GM12878 (cell line): Measurements from ENCODE around the gene LRRC41. TPM values are rescaled to one million over a fixed set of nuclear protein-coding genes. Genes with fewer than 3 reads are reported as not detected.
A peak's percentile ranks its signal among the peaks of the same experiment; 100 is the strongest.

Experiments
- ATAC-seq: fragments of 200-7000 bp; cut with Tn5 transposase; 3 replicates; pipeline ENCODE4 v1.9.1; 2020; ENCODE audit warnings: mild to moderate bottlenecking, moderate library complexity
- BruUV-seq: library from RNA; stranded (reverse); fragments of 400-500 nt; replicated peaks from 2 replicates; lab custom pipeline; 2021; lab: Mats Ljungman, UMichigan
- CTCF ChIA-PET: fragments of 300-600 bp; sonication (Branson Sonifier 250); formaldehyde crosslinking; extraction: SDS; loops from one replicate; lab custom pipeline; 2021; ENCODE audit warnings: inconsistent platforms; lab: Yijun Ruan, JAX
- POLR2A ChIA-PET: fragments of 350-600 bp; formaldehyde crosslinking; extraction: SDS; loops from one replicate; lab custom pipeline; 2021; ENCODE audit warnings: inconsistent platforms; lab: Charles Lee
- RAD21 ChIA-PET: fragments of 300-600 bp; sonication (Branson Sonifier 250); formaldehyde crosslinking; loops from one replicate; lab custom pipeline; 2023; ENCODE audit warnings: antibody characterized with exemption; ENCODE audit not compliant: unreplicated experiment; lab: Charles Lee
- SMC1A ChIA-PET: fragments of 300-600 bp; sonication (Branson Sonifier 250); formaldehyde crosslinking; loops from one replicate; lab custom pipeline; 2023; ENCODE audit not compliant: unreplicated experiment, uncharacterized antibody; lab: Charles Lee
- DNase-seq: peaks from one replicate; pipeline ENCODE4 v3.0.0-alpha.2; 2011; ENCODE audit warnings: low read depth, low spot score
- FAIRE-seq: peaks from 3 replicates; lab custom pipeline; 2011; peaks lifted over from hg19 to GRCh38; lab: Jason Lieb, UNC
- H2AFZ ChIP-seq: 2 replicates; pipeline ENCODE4 v1.6.0; 2011; ENCODE audit warnings: low read depth, low read length, control low read depth; ENCODE audit not compliant: control insufficient read depth
- H3K27ac ChIP-seq: 2 replicates; pipeline ENCODE4 v1.5.1; 2011; ENCODE audit warnings: control low read depth; ENCODE audit not compliant: control insufficient read depth, insufficient read depth
- H3K27me3 ChIP-seq, 2 experiments: replicated peaks in 1 of 2; 2 replicates each; pipeline versions ENCODE4 v1.6.0 to v1.6.1; 2011; ENCODE audit warnings: low read length in 1 of 2; ENCODE audit not compliant: control insufficient read depth in 2 of 2, insufficient read depth in 2 of 2
- H3K36me3 ChIP-seq, 2 experiments: 2 replicates each; pipeline ENCODE4 v1.5.1; 2011; ENCODE audit warnings: low read length in 1 of 2; ENCODE audit not compliant: control insufficient read depth in 2 of 2, insufficient read depth in 2 of 2
- H3K4me1 ChIP-seq: 2 replicates; pipeline ENCODE4 v1.6.1; 2011; ENCODE audit warnings: mild to moderate bottlenecking, low read length, moderate library complexity, mixed read lengths; ENCODE audit not compliant: control insufficient read depth, insufficient read depth
- H3K4me2 ChIP-seq: 2 replicates; pipeline ENCODE4 v1.6.0; 2011; ENCODE audit warnings: control low read depth; ENCODE audit not compliant: control insufficient read depth, insufficient read depth
- H3K4me3 ChIP-seq: fragments of 200-600 bp; sonication (generic); 2 replicates; pipeline ENCODE4 v1.5.1; 2016
- H3K79me2 ChIP-seq: 2 replicates; pipeline ENCODE4 v1.6.0; 2011; ENCODE audit warnings: low read length; ENCODE audit not compliant: control insufficient read depth, insufficient read depth
- H3K9ac ChIP-seq: 2 replicates; pipeline ENCODE4 v1.8.0; 2011; ENCODE audit warnings: low read length, control low read depth, mixed read lengths; ENCODE audit not compliant: control insufficient read depth, insufficient read depth
- H3K9me3 ChIP-seq: replicated peaks from 3 replicates; pipeline ENCODE4 v1.5.1; 2011; ENCODE audit warnings: mild to moderate bottlenecking, low read length; ENCODE audit not compliant: control insufficient read depth, insufficient read depth
- H4K20me1 ChIP-seq: 2 replicates; pipeline ENCODE4 v1.6.0; 2011; ENCODE audit not compliant: control insufficient read depth, insufficient read depth
- BHLHE40 ChIP-seq, 2 experiments: fragments of 450-650 bp in 1 of 2; IDR thresholded peaks; 2 replicates each; pipeline ENCODE4 v1.6.1; 2011 to 2017; ENCODE audit warnings: low read depth in 2 of 2, borderline replicate concordance in 1 of 2, improper control_type of control experiment in 1 of 2, low read length in 1 of 2, mild to moderate bottlenecking in 1 of 2
- CHD4 ChIP-seq: fragments of 200-600 bp; sonication (generic); IDR thresholded peaks from 2 replicates; pipeline ENCODE4 v1.6.1; 2016; ENCODE audit warnings: mild to moderate bottlenecking
- DPF2 ChIP-seq: fragments of 450-650 bp; IDR thresholded peaks from 2 replicates; pipeline ENCODE4 v1.6.1; 2017; ENCODE audit warnings: mild to moderate bottlenecking
- EP300 ChIP-seq, 2 experiments: fragments of 150-350 bp in 1 of 2; IDR thresholded peaks; 2 replicates each; pipeline ENCODE4 v1.6.1; 2011 to 2012; ENCODE audit warnings: low read depth in 2 of 2, low read length in 2 of 2, borderline replicate concordance in 1 of 2, improper control_type of control experiment in 1 of 2, inconsistent platforms in 1 of 2; ENCODE audit not compliant: control insufficient read depth in 1 of 2
- HCFC1 ChIP-seq: fragments of 150-350 bp; IDR thresholded peaks from 2 replicates; pipeline ENCODE4 v1.6.1; 2014; ENCODE audit warnings: low read length
- IKZF1 ChIP-seq: fragments of 450-650 bp; conservative IDR thresholded peaks from 2 replicates; pipeline ENCODE4 v1.6.1; 2017; ENCODE audit warnings: antibody characterized with exemption, mild to moderate bottlenecking
- MXI1 ChIP-seq: fragments of 150-350 bp; IDR thresholded peaks from 2 replicates; pipeline ENCODE4 v1.6.1; 2011; ENCODE audit warnings: low read depth, mild to moderate bottlenecking, inconsistent platforms, low read length, improper control_type of control experiment
- NFYB ChIP-seq: IDR thresholded peaks from 2 replicates; pipeline ENCODE4 v1.6.1; 2011; ENCODE audit warnings: low read depth, mild to moderate bottlenecking, low read length, improper control_type of control experiment, moderate library complexity; ENCODE audit not compliant: insufficient read depth
- PAX8 ChIP-seq: fragments of 450-650 bp; IDR thresholded peaks from 2 replicates; pipeline ENCODE4 v1.6.1; 2017; ENCODE audit warnings: mild to moderate bottlenecking, moderate library complexity
- PML ChIP-seq: IDR thresholded peaks from 2 replicates; pipeline ENCODE4 v1.6.1; 2012; ENCODE audit warnings: low read length, inconsistent platforms
- POLR2A ChIP-seq: IDR thresholded peaks from 2 replicates; pipeline ENCODE4 v1.6.1; 2011; ENCODE audit warnings: low read depth, mild to moderate bottlenecking, low read length
- TCF7 ChIP-seq: IDR thresholded peaks from 2 replicates; pipeline ENCODE4 v1.6.1; 2014; ENCODE audit warnings: antibody characterized with exemption, borderline replicate concordance
- YY1 ChIP-seq: IDR thresholded peaks from 2 replicates; pipeline ENCODE4 v1.6.1; 2011; ENCODE audit warnings: low read depth, mild to moderate bottlenecking, low read length
- WGBS: methylation state at CpG from one replicate; pipeline ENCODE4 v1.1.6; 2016; ENCODE audit warnings: low lambda C conversion rate; ENCODE audit not compliant: insufficient replicate concordance, insufficient coverage; ENCODE audit errors: missing lambda C conversion rate; 5-methylcytosine and 5-hydroxymethylcytosine counted together
- in situ Hi-C: fragments of 300-500 bp; cut with MboI; formaldehyde crosslinking; loops from 9 replicates; pipeline ENCODE4 v1.14.3; 2018; ENCODE audit warnings: mixed read lengths
- intact Hi-C: fragments of 100-400 bp; cut with micrococcal nuclease; formaldehyde crosslinking; loops from one replicate; pipeline ENCODE4 v1.14.2; 2022; ENCODE audit not compliant: unreplicated experiment
- polyA plus RNA-seq, 11 experiments: library from polyadenylated mRNA; depleted of rRNA in 4 of 11; unstranded in 6 of 11; stranded (reverse) in 5 of 11; fragments of >200 nt; fragmentation: Nextera tagmentation in 4 of 11; fragmentation: Illumina TruSeq in 1 of 11; extraction: Ambion mirVana in 4 of 11; extraction: Trizol in 1 of 11; gene quantifications; 1 replicate in 1 of 11; 2 replicates in 10 of 11; pipeline versions ENCODE4 v1.2.1 to v1.2.3, GENCODE V29; 2011 to 2016; ENCODE audit warnings: inconsistent platforms in 2 of 11, missing spikeins in 2 of 11, low read depth in 1 of 11
- total RNA-seq, 4 experiments: library from RNA; depleted of rRNA in 3 of 4; stranded (reverse); fragments of >200 nt in 3 of 4; fragmentation: Illumina TruSeq in 1 of 4; extraction: Trizol in 1 of 4; gene quantifications; 2 replicates each; pipeline versions ENCODE4 v1.2.1 to v1.2.3, GENCODE V29; 2013 to 2021
- TF ChIP-seq, protein P1 (sequence below): IDR thresholded peaks from 2 replicates; pipeline ENCODE4 v1.6.1; 2012; ENCODE audit warnings: low read depth, low read length, improper control_type of control experiment
- TF ChIP-seq, protein P2 (sequence below): fragments of 450-650 bp; conservative IDR thresholded peaks from 2 replicates; pipeline ENCODE4 v1.6.1; 2017; ENCODE audit warnings: mild to moderate bottlenecking, moderate library complexity
- TF ChIP-seq, protein P3 (sequence below): fragments of 450-650 bp; IDR thresholded peaks from 2 replicates; pipeline ENCODE4 v1.6.1; 2018; ENCODE audit warnings: mild to moderate bottlenecking, low read depth, moderate library complexity; ENCODE audit not compliant: partially characterized antibody

The LRRC41 gene
- total and polyA plus RNA-seq, 10 of the 15 experiments (the other 5 are each of a cell fraction or from before 2014, with no cell fraction given) = 12.0 to 79.9 (median 48.5) TPM

DNA sequence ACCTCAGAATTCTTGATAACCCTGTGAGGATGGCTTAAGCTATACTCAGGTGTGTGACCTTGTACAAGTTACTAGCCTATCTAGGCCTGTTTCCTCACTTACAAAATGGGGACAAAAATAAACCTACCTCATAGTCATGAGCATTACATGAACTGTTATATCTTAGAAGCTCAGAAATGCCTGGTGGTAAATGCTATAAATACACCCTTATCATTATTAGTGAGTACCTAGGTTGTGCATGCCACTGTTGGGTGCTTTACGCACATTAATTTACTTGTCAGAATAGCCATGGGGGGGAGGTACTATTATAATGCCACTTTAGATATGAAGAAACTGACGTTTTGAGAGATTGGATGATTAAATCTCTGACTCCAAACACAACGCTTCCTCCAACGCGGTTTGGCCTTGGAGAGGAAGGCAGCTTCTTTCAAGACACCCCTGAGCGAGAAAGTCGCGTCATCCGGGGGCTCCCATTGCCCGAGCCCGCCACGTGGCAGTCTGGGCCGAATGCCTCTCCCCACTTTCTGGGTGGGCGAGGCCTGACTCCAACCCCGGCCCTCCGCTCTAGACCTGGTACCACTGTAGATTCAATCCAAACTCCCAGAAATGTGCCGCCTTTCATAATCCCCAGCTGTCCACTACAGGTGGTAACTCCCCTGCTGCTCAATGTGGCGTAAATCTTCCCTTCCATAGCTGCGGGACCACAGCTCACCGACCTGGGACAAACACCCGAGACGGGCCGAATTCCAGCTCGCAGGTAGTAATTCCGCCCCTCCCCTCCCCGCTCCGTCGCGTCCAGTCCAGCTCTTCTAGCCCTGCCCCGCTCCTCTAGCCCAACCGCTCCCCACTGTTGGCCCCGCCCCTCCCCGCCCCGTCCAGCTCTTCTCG is 56.6 kb downstream of the LRRC41 start:
- SMC1A ChIA-PET = interaction anchor here (0.9 to 2.2 kb wide), 8 partner anchors 13 to 102 kb away, joined by 3 to 12 read pairs (median 4); no protein-coding TSS in a partner anchor
- no peaks in the 10 kb centered on the region for H4K20me1 ChIP-seq
- peak overlapping the region; percentile 98 for H2AFZ ChIP-seq
- peak overlapping the region; percentile 79 for H3K27ac ChIP-seq
- peak overlapping the region; percentile 72 for H3K4me3 ChIP-seq
- H3K79me2 ChIP-seq = peaks cover 22% of the 10 kb centered on the region
- POLR2A ChIA-PET = interaction anchor here (0.5 to 2.0 kb wide), 11 partner anchors 42 to 701 kb away, joined by 3 to 8 read pairs (median 4); partner anchors contain the start of genes LRRC41 and UQCRH
- DNase-seq (no peak), ATAC-seq (peak; percentile 85), FAIRE-seq (no peak)
- BruUV-seq = TSS peak; percentile 81
- H3K27me3 ChIP-seq = no peaks in the 10 kb centered on the region
- in situ Hi-C loops = no loop called here
- H3K4me2 ChIP-seq = peak overlapping the region; percentile 93
- no peaks in the 10 kb centered on the region for H3K9me3 ChIP-seq
- WGBS = 1% methylated on average over 28 of the region's 35 CpGs
- peak overlapping the region; percentile 84 for H3K9ac ChIP-seq
- peaks cover 1 to 4% of the 10 kb centered on the region in 2 experiments; a peak in 1 of 4 replicates for H3K36me3 ChIP-seq
- RAD21 ChIA-PET = interaction anchor here (0.6 to 2.4 kb wide), 18 partner anchors 21 to 1652 kb away, joined by 3 to 23 read pairs (median 4); partner anchors contain the start of genes EIF2B3, LRRC41, NSUN4 and UQCRH
- intact Hi-C loops = loop anchor here (1.0 kb wide), 2 partner anchors 57 to 102 kb away; partner anchors contain the start of genes LRRC41 and UQCRH
- peaks cover 7% of the 10 kb centered on the region; the same call in 1 of the 2 replicates for H3K4me1 ChIP-seq
- CTCF ChIA-PET = interaction anchor here (0.5 to 4.2 kb wide), 16 partner anchors 12 to 561 kb away, joined by 3 to 86 read pairs (median 3); partner anchors contain the start of genes GPBP1L1 and NSUN4
- TF ChIP-seq, protein P1, sequence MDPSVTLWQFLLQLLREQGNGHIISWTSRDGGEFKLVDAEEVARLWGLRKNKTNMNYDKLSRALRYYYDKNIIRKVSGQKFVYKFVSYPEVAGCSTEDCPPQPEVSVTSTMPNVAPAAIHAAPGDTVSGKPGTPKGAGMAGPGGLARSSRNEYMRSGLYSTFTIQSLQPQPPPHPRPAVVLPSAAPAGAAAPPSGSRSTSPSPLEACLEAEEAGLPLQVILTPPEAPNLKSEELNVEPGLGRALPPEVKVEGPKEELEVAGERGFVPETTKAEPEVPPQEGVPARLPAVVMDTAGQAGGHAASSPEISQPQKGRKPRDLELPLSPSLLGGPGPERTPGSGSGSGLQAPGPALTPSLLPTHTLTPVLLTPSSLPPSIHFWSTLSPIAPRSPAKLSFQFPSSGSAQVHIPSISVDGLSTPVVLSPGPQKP = no peak
- TF ChIP-seq PML (0 out of 2 replicates have a peak, but pooled peaks have one; percentile 18), IKZF1 (0 out of 2 replicates have a peak, but pooled peaks have one; percentile 50), CHD4 (no peak), YY1 (0 out of 2 replicates have a peak, but pooled peaks have one; percentile 36), TCF7 (no peak), NFYB (0 out of 2 replicates have a peak, but pooled peaks have one; percentile 21), PAX8 (no peak), HCFC1 (no peak), BHLHE40 (IDR thresholded peaks at IDR 0.05; ENCODE audit: borderline replicate concordance in 1 of 2, low read depth in 2 of 2, low read length in 1 of 2) (no peak; a peak in 1 of 4 replicates), MXI1 (peak; percentile 43; the same call in 1 of the 2 replicates), DPF2 (no peak), POLR2A (peak; percentile 67), EP300 (IDR thresholded peaks at IDR 0.05; ENCODE audit: borderline replicate concordance in 1 of 2, control insufficient read depth in 1 of 2, low read depth in 2 of 2, low read length in 2 of 2) (0 out of 4 replicates have a peak, but pooled peaks of 1 of the 2 experiments have one; percentile 4)
- TF ChIP-seq, protein P2, sequence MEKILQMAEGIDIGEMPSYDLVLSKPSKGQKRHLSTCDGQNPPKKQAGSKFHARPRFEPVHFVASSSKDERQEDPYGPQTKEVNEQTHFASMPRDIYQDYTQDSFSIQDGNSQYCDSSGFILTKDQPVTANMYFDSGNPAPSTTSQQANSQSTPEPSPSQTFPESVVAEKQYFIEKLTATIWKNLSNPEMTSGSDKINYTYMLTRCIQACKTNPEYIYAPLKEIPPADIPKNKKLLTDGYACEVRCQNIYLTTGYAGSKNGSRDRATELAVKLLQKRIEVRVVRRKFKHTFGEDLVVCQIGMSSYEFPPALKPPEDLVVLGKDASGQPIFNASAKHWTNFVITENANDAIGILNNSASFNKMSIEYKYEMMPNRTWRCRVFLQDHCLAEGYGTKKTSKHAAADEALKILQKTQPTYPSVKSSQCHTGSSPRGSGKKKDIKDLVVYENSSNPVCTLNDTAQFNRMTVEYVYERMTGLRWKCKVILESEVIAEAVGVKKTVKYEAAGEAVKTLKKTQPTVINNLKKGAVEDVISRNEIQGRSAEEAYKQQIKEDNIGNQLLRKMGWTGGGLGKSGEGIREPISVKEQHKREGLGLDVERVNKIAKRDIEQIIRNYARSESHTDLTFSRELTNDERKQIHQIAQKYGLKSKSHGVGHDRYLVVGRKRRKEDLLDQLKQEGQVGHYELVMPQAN = 0 out of 2 replicates have a peak, but pooled peaks have one; percentile 8
- TF ChIP-seq, protein P3, sequence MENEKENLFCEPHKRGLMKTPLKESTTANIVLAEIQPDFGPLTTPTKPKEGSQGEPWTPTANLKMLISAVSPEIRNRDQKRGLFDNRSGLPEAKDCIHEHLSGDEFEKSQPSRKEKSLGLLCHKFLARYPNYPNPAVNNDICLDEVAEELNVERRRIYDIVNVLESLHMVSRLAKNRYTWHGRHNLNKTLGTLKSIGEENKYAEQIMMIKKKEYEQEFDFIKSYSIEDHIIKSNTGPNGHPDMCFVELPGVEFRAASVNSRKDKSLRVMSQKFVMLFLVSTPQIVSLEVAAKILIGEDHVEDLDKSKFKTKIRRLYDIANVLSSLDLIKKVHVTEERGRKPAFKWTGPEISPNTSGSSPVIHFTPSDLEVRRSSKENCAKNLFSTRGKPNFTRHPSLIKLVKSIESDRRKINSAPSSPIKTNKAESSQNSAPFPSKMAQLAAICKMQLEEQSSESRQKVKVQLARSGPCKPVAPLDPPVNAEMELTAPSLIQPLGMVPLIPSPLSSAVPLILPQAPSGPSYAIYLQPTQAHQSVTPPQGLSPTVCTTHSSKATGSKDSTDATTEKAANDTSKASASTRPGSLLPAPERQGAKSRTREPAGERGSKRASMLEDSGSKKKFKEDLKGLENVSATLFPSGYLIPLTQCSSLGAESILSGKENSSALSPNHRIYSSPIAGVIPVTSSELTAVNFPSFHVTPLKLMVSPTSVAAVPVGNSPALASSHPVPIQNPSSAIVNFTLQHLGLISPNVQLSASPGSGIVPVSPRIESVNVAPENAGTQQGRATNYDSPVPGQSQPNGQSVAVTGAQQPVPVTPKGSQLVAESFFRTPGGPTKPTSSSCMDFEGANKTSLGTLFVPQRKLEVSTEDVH = no peak
